Dermis lymphatic vessel endothelial cell (primary cell): ENCODE measurements around the gene TSSC4. TPM values are rescaled to one million over a fixed set of nuclear protein-coding genes. Genes with fewer than 3 reads are reported as not detected.

ENCODE experiments used
- total RNA-seq: library from RNA; depleted of rRNA; stranded (reverse); fragments of >200 nt; gene quantifications from 2 replicates; pipeline ENCODE4 v1.2.1, GENCODE V29; 2014

The TSSC4 gene
- total RNA-seq, result 42.1 and 45.6 TPM in 2 replicates

GRCh38 chr11:2400069-2400761 lies at the start of gene TSSC4:
TSSC4 (plus strand) TSS chr11:2400750; CDS start chr11:2402634, 1,884 bp downstream.

GRCh38 chr11:2376751-2377451 lies 23.6 kb upstream of the TSSC4 start, which contains the start of gene CD81:
CD81 (plus strand) TSS chr11:2377310; CDS start chr11:2377550, 240 bp downstream.

GRCh38 chr11:2443881-2444820 lies 43.6 kb downstream of the TSSC4 start, which contains the start of gene TRPM5:
TRPM5 (minus strand) TSS chr11:2444514; CDS start chr11:2423036, 21,478 bp downstream.

GRCh38 chr11:2444821-2445745 lies 44.5 kb downstream of the TSSC4 start, which contains the start of gene KCNQ1:
KCNQ1 (plus strand) TSS chr11:2445008; CDS start chr11:2445099, 91 bp downstream.

Other genes with a start within 250 kb of the TSSC4 start
- gene INS, start 239.5 kb upstream of the TSSC4 start, total RNA-seq, result not detected in 2 replicates
- 0.09 TPM in 1 of 2 replicates, not detected in the other for gene TH, start 228.9 kb upstream of the TSSC4 start, total RNA-seq
- gene ASCL2, start 130.2 kb upstream of the TSSC4 start, total RNA-seq, result not detected in 2 replicates
- not detected in 2 replicates for gene C11orf21, start 98.8 kb upstream of the TSSC4 start, total RNA-seq
- gene TSPAN32, start 98.7 kb upstream of the TSSC4 start, total RNA-seq, result not detected in 2 replicates
- 190 and 216 TPM in 2 replicates for gene CD81, start 23.4 kb upstream of the TSSC4 start, total RNA-seq
- not detected in 2 replicates for gene TRPM5, start 43.8 kb downstream of the TSSC4 start, total RNA-seq
- gene KCNQ1, start 44.3 kb downstream of the TSSC4 start, total RNA-seq, result 0.34 TPM in 1 of 2 replicates, not detected in the other